Measurements from ENCODE around the gene TMCC3.

- TF ChIP-seq REST (IDR thresholded peaks at IDR 0.05) (no peak), CTCF (IDR thresholded peaks at IDR 0.05; ENCODE audit: low read depth, low read length, missing input control) (no peak), RAD21 (IDR thresholded peaks at IDR 0.05) (no peak), YY1 (IDR thresholded peaks at IDR 0.05) (no peak), EGR1 (IDR thresholded peaks at IDR 0.05; ENCODE audit: low read depth in 2 of 2) (no peak), JUND (IDR thresholded peaks at IDR 0.05) (no peak), TAF1 (conservative IDR thresholded peaks at IDR 0.05) (no peak), GABPA (IDR thresholded peaks at IDR 0.05 in 1 of 2, conservative IDR thresholded peaks at IDR 0.05 in 1 of 2) (no peak), HNF4A (conservative IDR thresholded peaks at IDR 0.05) (no peak), ATF3 (IDR thresholded peaks at IDR 0.05) (no peak)
These were observed 56.4 kb downstream of the TMCC3 start for GRCh38 chr12:94593822-94594442.

Measured in liver (tissue), 3 donors.